ENCODE results near the gene CYP1A2. TPM values are rescaled to one million over a fixed set of nuclear protein-coding genes. Genes with fewer than 3 reads are reported as not detected.

The CYP1A2 gene
- total and polyA plus RNA-seq, 8 donors: 0.15 to 0.58 (median 0.31) TPM; not detected in 1

DNA sequence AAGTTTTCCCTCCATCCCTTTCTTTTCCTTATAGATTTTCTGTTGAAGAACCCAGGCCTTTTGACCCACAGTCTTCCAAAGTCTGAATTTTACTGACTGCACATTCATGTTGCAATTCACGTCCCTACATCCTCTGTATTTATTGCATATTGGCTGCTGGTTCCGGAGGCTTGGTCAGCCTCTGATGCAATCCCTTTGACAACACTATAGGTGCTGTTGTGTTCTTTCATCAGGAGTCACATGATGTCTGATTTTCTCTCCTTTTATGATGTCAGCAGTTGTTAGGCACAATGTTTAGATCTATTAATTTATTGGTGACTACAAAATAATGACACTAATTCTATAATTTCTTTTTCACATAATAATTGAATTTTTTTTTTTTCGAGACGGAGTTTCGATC is 32.0 kb upstream of the CYP1A2 start:
- H3K36me3 ChIP-seq: no peaks in the 10 kb centered on the region
- H3K27ac ChIP-seq: no peak overlapping the region
- H3K4me3 ChIP-seq: no peak overlapping the region
- peaks cover 0 to 11% of the 10 kb centered on the region in 2 donors for H3K4me1 ChIP-seq
- TF ChIP-seq, protein P1, sequence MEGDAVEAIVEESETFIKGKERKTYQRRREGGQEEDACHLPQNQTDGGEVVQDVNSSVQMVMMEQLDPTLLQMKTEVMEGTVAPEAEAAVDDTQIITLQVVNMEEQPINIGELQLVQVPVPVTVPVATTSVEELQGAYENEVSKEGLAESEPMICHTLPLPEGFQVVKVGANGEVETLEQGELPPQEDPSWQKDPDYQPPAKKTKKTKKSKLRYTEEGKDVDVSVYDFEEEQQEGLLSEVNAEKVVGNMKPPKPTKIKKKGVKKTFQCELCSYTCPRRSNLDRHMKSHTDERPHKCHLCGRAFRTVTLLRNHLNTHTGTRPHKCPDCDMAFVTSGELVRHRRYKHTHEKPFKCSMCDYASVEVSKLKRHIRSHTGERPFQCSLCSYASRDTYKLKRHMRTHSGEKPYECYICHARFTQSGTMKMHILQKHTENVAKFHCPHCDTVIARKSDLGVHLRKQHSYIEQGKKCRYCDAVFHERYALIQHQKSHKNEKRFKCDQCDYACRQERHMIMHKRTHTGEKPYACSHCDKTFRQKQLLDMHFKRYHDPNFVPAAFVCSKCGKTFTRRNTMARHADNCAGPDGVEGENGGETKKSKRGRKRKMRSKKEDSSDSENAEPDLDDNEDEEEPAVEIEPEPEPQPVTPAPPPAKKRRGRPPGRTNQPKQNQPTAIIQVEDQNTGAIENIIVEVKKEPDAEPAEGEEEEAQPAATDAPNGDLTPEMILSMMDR (IDR thresholded peaks at IDR 0.05): no peak
- no peaks in the 10 kb centered on the region for H3K9me3 ChIP-seq
- intact Hi-C loops (cut with DNase I): no loop called here
- ATAC-seq: no peak
- DNase-seq: no peak
- H3K27me3 ChIP-seq: no peaks in the 10 kb centered on the region

DNA sequence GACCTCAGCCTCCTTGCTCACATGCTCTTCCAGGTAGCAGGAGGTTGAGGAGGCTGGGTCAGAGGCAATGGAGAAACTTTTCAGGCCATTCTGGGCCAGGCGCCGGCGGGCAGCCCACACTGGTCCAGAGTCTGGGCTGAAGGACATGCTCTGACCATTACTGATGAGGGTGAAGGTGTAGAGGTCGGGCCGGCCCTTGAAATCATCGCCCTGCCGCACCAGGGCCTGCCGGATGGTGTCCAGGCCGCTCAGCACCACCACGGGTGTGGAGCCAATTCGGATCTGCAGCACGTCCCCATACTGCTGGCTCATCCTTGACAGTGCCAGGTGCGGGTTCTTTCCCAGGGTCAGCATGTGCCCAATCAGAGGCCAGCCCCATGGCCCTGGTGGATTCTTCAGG is 26.1 kb upstream of the CYP1A2 start:
- DNase-seq (no peak), ATAC-seq (no peak)
- peaks cover 15 to 36% of the 10 kb centered on the region in 2 donors for H3K27me3 ChIP-seq
- no peaks in the 10 kb centered on the region for H3K9me3 ChIP-seq
- TF ChIP-seq, protein P1 (IDR thresholded peaks at IDR 0.05): no peak
- H3K4me3 ChIP-seq: no peak overlapping the region
- H3K27ac ChIP-seq: no peak overlapping the region
- H3K4me1 ChIP-seq: peaks cover 0 to 18% of the 10 kb centered on the region in 2 donors
- no peaks in the 10 kb centered on the region for H3K36me3 ChIP-seq
- intact Hi-C loops (cut with DNase I): no loop called here

DNA sequence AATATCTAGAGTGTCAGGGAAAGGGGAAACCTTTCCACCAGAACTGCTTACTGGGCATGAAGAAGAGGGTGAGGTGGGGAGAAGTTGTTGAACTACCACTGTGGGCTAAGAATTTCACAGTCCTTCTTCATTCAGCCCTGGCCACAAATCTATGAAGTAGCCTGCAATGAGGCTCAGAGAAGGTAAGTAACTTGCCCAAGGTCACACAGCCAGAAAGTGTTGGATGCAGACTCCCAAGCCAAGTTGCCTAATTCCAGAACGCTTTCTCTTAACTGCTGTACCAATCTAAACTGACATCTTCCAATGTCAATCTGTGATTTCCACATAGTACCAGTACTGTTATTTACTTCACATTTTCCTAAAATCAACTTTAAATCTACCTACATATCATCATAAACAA is 25.5 kb upstream of the CYP1A2 start:
- DNase-seq (no peak), ATAC-seq (no peak)
- intact Hi-C loops (cut with DNase I): no loop called here
- H3K4me1 ChIP-seq: peaks cover 0 to 18% of the 10 kb centered on the region in 2 donors
- no peak overlapping the region for H3K4me3 ChIP-seq
- no peak overlapping the region for H3K27ac ChIP-seq
- TF ChIP-seq, protein P1 (IDR thresholded peaks at IDR 0.05): no peak
- no peaks in the 10 kb centered on the region for H3K9me3 ChIP-seq
- no peaks in the 10 kb centered on the region for H3K36me3 ChIP-seq
- peaks cover 15 to 42% of the 10 kb centered on the region in 2 donors for H3K27me3 ChIP-seq

DNA sequence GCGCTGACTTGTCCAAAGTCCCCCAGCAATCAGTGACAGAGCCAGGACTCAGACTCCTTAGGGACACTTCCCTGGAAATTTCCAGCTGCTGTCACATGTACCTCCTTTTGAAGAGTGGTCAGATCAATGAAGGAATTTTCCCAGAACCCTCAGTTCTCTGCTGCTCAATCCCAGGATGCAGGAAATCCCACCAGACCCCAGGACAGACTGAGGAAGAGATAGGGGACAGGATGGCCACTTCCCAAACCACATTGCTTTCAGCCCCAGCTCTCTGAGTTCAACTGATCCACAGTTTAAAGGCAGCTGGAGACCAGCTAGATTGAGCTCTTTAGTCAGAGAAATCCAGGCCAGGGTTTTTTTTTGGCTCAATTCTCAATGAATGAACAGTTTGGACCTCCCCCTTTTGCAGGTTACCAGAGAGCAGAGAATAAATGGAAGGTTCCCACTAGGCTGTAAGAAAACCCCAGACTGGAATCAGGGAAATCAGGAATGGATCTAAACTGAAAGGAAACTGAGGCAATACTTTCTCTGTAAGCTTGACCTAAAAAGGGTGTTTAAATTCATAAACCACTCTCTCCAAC is 24.8 kb upstream of the CYP1A2 start:
- H3K9me3 ChIP-seq: no peaks in the 10 kb centered on the region
- H3K4me3 ChIP-seq: no peak overlapping the region
- H3K27ac ChIP-seq: no peak overlapping the region
- ATAC-seq (peak; percentile 57), DNase-seq (peak in 2 of 4 donors; percentile 14 to 45)
- peaks cover 15 to 45% of the 10 kb centered on the region in 2 donors for H3K27me3 ChIP-seq
- TF ChIP-seq, protein P1 (IDR thresholded peaks at IDR 0.05): no peak
- H3K36me3 ChIP-seq: no peaks in the 10 kb centered on the region
- H3K4me1 ChIP-seq: peaks cover 0 to 18% of the 10 kb centered on the region in 2 donors
- intact Hi-C loops (cut with DNase I): no loop called here

DNA sequence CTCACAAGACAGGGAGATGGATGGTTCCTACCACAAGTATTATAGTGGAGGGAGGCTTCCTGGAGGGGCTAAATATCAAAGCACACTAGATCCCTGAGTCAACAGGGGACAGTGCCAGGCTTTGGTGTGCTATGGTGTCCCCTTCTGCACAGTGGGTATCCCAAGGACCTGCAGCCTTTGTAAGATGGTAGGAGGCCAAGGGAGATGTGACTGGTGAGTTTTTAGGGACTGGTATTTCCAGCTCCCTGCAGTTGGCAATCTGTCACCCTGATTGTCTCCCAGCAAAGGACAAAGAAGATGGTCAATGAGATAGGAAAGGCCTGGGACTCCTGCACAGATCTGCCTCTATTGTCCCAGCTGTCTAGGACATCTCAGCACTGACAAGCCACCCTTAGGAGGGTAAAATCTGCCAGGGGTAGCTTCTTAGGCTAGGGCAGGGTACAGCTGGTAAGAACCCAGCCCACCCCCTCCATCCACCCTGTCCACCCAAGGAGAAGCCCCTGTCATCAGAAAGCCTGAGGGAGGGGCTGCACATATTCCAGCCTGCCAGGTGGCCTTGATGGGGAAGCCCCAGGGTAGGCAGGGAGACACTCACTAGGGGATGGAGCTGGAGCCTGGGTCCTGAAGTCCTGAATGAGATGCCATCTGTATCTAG is 23.9 kb upstream of the CYP1A2 start:
- no peaks in the 10 kb centered on the region for H3K36me3 ChIP-seq
- TF ChIP-seq, protein P1 (IDR thresholded peaks at IDR 0.05): no peak
- intact Hi-C loops (cut with DNase I): no loop called here
- H3K4me3 ChIP-seq: no peak overlapping the region
- H3K27ac ChIP-seq: no peak overlapping the region
- ATAC-seq (no peak), DNase-seq (no peak)
- H3K9me3 ChIP-seq: no peaks in the 10 kb centered on the region
- H3K4me1 ChIP-seq: peaks cover 0 to 18% of the 10 kb centered on the region in 2 donors
- peaks cover 15 to 45% of the 10 kb centered on the region in 2 donors for H3K27me3 ChIP-seq

Data from left lung (tissue), 10 donors.